GM19351 (cell line): ENCODE measurements around the gene FOXP1.

ENCODE experiments used
- ATAC-seq: cut with Tn5 transposase; IDR thresholded peaks from one replicate; pipeline ENCODE4 v1.9.1; 2021; ENCODE audit warnings: mild to moderate bottlenecking, moderate library complexity; ENCODE audit not compliant: unreplicated experiment

FOXP1 gene

GRCh38 chr3:71095511-71096291 is 487.8 kb downstream of the FOXP1 start:
- ATAC-seq = no peak

- no peak for ATAC-seq
These were observed 488.8 kb downstream of the FOXP1 start for GRCh38 chr3:71094658-71095209.

- no peak for ATAC-seq
These were observed 490.9 kb downstream of the FOXP1 start for GRCh38 chr3:71092665-71093064.

- peak; percentile 31 for ATAC-seq
These were observed 493.3 kb downstream of the FOXP1 start for GRCh38 chr3:71090207-71090606.

GRCh38 chr3:71089271-71089847 is 494.2 kb downstream of the FOXP1 start:
- ATAC-seq = no peak

GRCh38 chr3:71088742-71089141 is 494.8 kb downstream of the FOXP1 start:
- no peak for ATAC-seq

GRCh38 chr3:71088019-71088708 is 495.4 kb downstream of the FOXP1 start:
- ATAC-seq = no peak

GRCh38 chr3:71087143-71088018 is 496.1 kb downstream of the FOXP1 start:
- ATAC-seq = peak; percentile 90

GRCh38 chr3:71086777-71087142 is 496.8 kb downstream of the FOXP1 start:
- ATAC-seq = no peak

- peak; percentile 10 for ATAC-seq
These were observed 499.8 kb downstream of the FOXP1 start for GRCh38 chr3:71083726-71084131.

GRCh38 chr3:71082833-71083232 is 500.7 kb downstream of the FOXP1 start:
- no peak for ATAC-seq

GRCh38 chr3:71080517-71081083 is 502.9 kb downstream of the FOXP1 start:
- no peak for ATAC-seq

- ATAC-seq = no peak
These were observed 504.6 kb downstream of the FOXP1 start for GRCh38 chr3:71078723-71079525.

- no peak for ATAC-seq
These were observed 505.3 kb downstream of the FOXP1 start for GRCh38 chr3:71078199-71078598.

- ATAC-seq = no peak
These were observed 506.5 kb downstream of the FOXP1 start for GRCh38 chr3:71077070-71077469.

- ATAC-seq = no peak
These were observed 507.0 kb downstream of the FOXP1 start for GRCh38 chr3:71076361-71077002.

GRCh38 chr3:71075494-71075893 is 508.0 kb downstream of the FOXP1 start:
- no peak for ATAC-seq

- no peak for ATAC-seq
These were observed 509.1 kb downstream of the FOXP1 start for GRCh38 chr3:71074423-71074822.

- ATAC-seq = no peak
These were observed 510.5 kb downstream of the FOXP1 start for GRCh38 chr3:71072986-71073385.
